GM12891 (cell line): ENCODE data around the gene PARD3.
"Not testable (repeated sequence)": the region's sequence is repeated elsewhere in the genome, so short reads cannot be mapped to it uniquely, and the experiment has no call there.

Experiments used
- DNase-seq: peaks from one replicate; pipeline ENCODE4 v3.0.0; 2011; ENCODE audit warnings: low spot score; ENCODE audit not compliant: insufficient read length
- FAIRE-seq: peaks from 2 replicates; lab custom pipeline; 2011; peaks lifted over from hg19 to GRCh38; lab: Jason Lieb, UNC
- PAX5 ChIP-seq: IDR thresholded peaks from 2 replicates; pipeline ENCODE4 v1.6.1; 2011; ENCODE audit warnings: low read length, moderate library complexity, mild to moderate bottlenecking; ENCODE audit not compliant: insufficient read depth, severe bottlenecking
- POLR2A ChIP-seq: IDR thresholded peaks from 2 replicates; pipeline ENCODE4 v1.6.1; 2011; ENCODE audit warnings: low read depth, low read length, control low read depth
- POLR2AphosphoS5 ChIP-seq: IDR thresholded peaks from 2 replicates; pipeline ENCODE4 v1.6.1; 2011; ENCODE audit warnings: low read depth, low read length, control low read depth
- POU2F2 ChIP-seq: IDR thresholded peaks from 2 replicates; pipeline ENCODE4 v1.6.1; 2011; ENCODE audit warnings: low read depth, mild to moderate bottlenecking, control low read depth, low read length, moderate library complexity
- SPI1 ChIP-seq: IDR thresholded peaks from 2 replicates; pipeline ENCODE4 v1.6.1; 2011; ENCODE audit warnings: low read depth, low read length, control low read depth
- TAF1 ChIP-seq: IDR thresholded peaks from 2 replicates; pipeline ENCODE4 v1.6.1; 2011; ENCODE audit warnings: low read depth, low read length, control low read depth

Gene PARD3

DNA sequence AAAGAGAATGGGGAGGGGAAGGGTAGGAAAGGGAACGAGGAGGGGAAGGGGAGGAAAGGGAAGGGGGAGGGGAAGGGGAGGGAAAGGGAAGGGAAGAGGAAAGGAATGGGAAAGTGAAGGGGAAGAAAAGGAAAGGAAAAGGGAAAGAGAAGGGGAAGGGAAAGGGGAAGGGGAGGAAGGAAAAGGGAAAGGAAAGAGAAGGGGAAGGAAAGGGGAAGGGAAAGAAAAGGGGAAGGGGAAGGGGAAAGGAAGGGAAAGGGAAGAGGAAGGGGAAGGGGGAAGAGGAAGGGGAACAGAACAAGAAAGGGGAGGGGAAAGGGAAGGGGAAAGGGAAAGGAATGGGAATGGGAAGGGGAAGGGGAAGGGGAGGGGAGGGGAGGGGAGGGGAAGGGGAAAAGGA, 352.1 kb downstream of the PARD3 start:
- DNase-seq (no peak), FAIRE-seq (no peak)
- TF ChIP-seq POLR2A (no peak), PAX5 (no peak), POU2F2 (no peak), SPI1 (no peak), POLR2AphosphoS5 (no peak), TAF1 (no peak)

- no peak for FAIRE-seq
- TF ChIP-seq SPI1 (no peak), PAX5 (no peak), TAF1 (no peak), POLR2AphosphoS5 (no peak), POLR2A (no peak), POU2F2 (no peak)
- no peak for DNase-seq
Measured at GRCh38 chr10:34462056-34462455, 353.0 kb downstream of the PARD3 start.

- FAIRE-seq (no peak), DNase-seq (no peak)
- TF ChIP-seq TAF1 (no peak), POLR2AphosphoS5 (no peak), SPI1 (no peak), POLR2A (no peak), PAX5 (no peak), POU2F2 (no peak)
Measured at GRCh38 chr10:34454590-34455261, 360.4 kb downstream of the PARD3 start.

- no peak for TF ChIP-seq TAF1
- TF ChIP-seq SPI1: no peak
- TF ChIP-seq POLR2AphosphoS5: no peak
- TF ChIP-seq POU2F2: no peak
- TF ChIP-seq PAX5: no peak
- TF ChIP-seq POLR2A: no peak
Measured at GRCh38 chr10:34449836-34450235, 365.3 kb downstream of the PARD3 start.

DNA sequence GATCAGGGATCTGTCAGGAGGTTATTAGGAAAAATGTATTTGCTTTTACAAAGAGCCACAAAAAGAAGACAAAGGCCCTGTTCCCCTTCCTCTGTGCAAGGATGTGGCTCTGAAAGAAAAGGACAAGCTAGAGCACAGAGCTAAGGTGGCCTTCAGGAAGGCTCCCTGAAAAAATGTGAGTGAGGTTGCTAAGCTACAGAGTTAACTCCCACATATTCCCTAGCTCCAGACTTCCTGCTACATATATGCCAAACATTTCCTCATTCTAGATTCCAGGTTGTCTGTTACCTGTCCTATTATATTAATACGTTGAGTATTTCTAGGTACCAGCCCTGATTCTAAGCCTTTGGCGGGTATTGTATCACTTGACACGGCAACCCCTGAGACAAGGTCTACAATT, 369.0 kb downstream of the PARD3 start:
- DNase-seq: no peak
- no peak for TF ChIP-seq SPI1
- TF ChIP-seq POLR2AphosphoS5: no peak
- no peak for TF ChIP-seq TAF1
- no peak for TF ChIP-seq POU2F2
- TF ChIP-seq PAX5: no peak
- no peak for TF ChIP-seq POLR2A
- FAIRE-seq: no peak

More at GRCh38 chr10:34449836-34450235, 365.3 kb downstream of the PARD3 start:
- FAIRE-seq (no peak), DNase-seq (no peak)

DNA sequence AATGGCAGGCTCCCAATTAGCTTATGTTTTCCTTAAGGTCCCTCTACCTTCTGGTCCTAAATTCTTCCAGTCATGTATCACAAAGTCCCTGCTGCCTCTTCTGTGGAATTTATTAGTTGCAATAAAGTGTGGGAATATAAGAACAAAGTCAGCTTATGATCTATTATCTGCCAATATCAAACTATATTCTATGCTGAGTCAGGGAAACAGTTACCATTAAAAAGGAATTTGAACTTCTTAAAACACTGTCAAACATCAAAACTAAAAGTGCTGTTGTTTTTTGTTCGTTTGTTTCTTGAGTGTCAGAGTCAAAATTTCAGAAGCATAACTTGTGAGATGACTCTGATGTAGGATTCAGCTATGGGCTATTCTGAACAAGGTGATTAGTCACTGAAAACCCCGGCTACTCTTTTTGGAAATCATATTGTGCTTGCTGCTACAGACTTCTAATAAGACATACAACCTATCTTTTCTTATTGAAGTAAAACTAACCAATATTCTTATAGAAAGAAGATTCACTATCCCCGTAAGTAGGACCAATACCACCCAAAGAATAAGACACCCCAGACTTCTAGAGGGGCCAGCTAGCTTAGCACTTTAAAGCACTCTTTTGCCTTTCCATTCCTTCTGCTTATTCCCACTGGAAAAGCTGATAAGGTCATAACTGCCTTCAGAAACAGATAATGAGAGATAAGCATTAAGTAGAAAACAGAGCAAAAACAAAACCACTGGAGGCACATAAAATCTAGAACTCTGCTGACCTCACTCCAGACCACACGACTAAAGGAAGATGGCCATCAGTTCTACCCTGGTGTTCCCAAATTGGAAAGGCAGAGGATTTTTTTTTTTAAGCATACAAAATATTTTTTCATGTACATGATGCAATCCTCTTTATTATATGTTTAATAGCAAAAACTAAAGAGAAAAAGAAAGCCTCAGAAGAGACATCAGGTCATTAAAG, 370.6 kb downstream of the PARD3 start:
- no peak for FAIRE-seq
- DNase-seq: no peak
- TF ChIP-seq TAF1: no peak
- no peak for TF ChIP-seq PAX5
- TF ChIP-seq POU2F2: no peak
- TF ChIP-seq POLR2AphosphoS5: no peak
- no peak for TF ChIP-seq SPI1
- TF ChIP-seq POLR2A: no peak

DNA sequence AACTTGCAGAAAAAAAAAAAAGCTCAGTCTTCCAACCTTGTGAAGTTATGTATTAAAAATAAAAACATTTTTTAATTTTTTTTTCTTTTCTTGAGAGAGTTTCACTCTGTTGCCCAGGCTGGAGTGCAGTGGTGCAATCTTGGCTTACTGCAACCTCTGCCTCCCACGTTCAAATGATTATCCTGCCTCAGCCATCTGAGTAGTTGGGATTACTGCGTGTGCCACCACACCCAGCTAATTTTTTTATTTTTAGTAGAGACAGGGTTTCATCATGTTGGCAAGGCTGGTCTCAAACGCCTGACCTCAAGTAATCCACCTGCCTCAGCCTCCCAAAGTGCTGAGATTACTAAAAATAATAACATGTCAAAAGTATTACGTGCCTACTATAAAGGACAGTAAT, 375.7 kb downstream of the PARD3 start:
- DNase-seq, FAIRE-seq: not testable (repeated sequence)

GRCh38 chr10:34438741-34439140, 376.4 kb downstream of the PARD3 start:
- TF ChIP-seq SPI1 (no peak), POLR2AphosphoS5 (no peak), TAF1 (no peak), PAX5 (no peak), POU2F2 (no peak)
- no peak for FAIRE-seq
- DNase-seq: no peak

- TF ChIP-seq TAF1: no peak
- no peak for TF ChIP-seq POLR2AphosphoS5
- TF ChIP-seq PAX5: no peak
- no peak for TF ChIP-seq POLR2A
- no peak for TF ChIP-seq POU2F2
- TF ChIP-seq SPI1: no peak
- no peak for DNase-seq
- no peak for FAIRE-seq
Measured at GRCh38 chr10:34437906-34438305, 377.2 kb downstream of the PARD3 start.
